ENCODE results near the gene RILPL2. TPM values are rescaled to one million over a fixed set of nuclear protein-coding genes. Genes with fewer than 3 reads are reported as not detected.

The RILPL2 gene
- polyA plus RNA-seq, 3 donors = 19.3 to 25.1 (median 21.0) TPM

DNA sequence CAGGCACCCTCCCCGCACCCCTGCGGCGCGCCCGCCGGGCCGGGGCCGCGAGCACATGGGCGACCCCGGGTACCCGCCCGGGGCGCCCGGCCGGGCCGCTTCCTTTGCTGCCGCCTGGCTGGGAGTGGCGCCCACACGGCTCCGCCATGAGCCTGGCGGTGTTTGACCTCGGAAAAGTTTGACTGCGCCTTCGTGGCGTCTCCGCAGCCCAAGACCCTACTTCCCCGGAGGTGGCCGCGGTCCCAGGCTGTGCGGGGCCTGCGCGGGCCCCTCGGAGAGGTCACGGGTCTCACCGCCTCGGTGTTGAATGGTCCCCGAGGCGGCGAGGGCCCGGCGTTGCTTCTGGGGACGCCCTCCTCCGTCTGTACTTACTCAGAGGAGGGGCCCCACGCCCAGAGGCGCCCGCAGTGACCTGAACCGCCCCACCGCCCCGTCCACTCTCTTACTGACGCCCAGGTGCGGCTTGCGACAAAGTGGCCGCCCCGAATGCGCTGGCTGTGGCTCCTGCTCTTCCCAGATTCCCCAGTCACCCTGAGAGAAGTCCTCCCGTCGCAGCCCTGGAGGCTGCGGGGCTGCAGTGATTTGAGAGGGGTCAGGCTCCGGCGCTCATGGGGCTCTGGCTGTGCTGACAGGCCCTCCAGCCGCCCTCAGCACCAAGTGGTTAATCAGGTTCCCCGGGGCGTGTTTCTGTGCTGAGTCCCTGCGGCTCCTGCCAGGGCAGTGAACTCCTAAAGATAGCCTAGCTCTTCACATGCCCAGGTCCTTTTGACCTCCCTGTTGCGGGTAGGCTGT, 46.7 kb downstream of the RILPL2 start:
- no peak for DNase-seq
- Histone ChIP-seq H3K4me2 (replicated peaks; ENCODE audit: extremely low read depth, low read length, poor library complexity, severe bottlenecking) (peak overlapping the region; percentile 91), H3K9ac (ENCODE audit: insufficient read depth, low read length, poor library complexity, severe bottlenecking) (peak overlapping the region; percentile 64), H3K36me3 (replicated peaks in 1 of 2; ENCODE audit: control insufficient read depth in 1 of 2, insufficient read depth in 2 of 2, low read length in 2 of 2) (peaks cover 10 to 21% of the 10 kb centered on the region in 2 donors), H4K20me1 (ENCODE audit: insufficient read depth, low read length) (peaks cover 45% of the 10 kb centered on the region), H3K27me3 (ENCODE audit: control insufficient read depth in 2 of 2, insufficient read depth in 2 of 2, low read length in 2 of 2) (no peaks in the 10 kb centered on the region), H3K27ac (ENCODE audit: low read depth in 1 of 2, low read length in 2 of 2) (peak overlapping the region; percentile 0 to 41), H3K79me2 (ENCODE audit: insufficient read depth, low read length) (peaks cover 80% of the 10 kb centered on the region), H3K9me3 (replicated peaks in 1 of 2; ENCODE audit: control insufficient read depth in 1 of 2, insufficient read depth in 1 of 2, low read length in 2 of 2) (no peaks in the 10 kb centered on the region), H3K4me1 (ENCODE audit: control insufficient read depth in 1 of 2, insufficient read depth in 2 of 2, low read length in 2 of 2) (peaks cover 45 to 54% of the 10 kb centered on the region in 2 donors), H3K4me3 (replicated peaks in 1 of 3; ENCODE audit: low read depth in 2 of 3, low read length in 3 of 3) (peak overlapping the region; percentile 56 to 78 (median 59)), H2AFZ (ENCODE audit: insufficient read depth, low read depth, low read length, poor library complexity, severe bottlenecking) (peak overlapping the region; percentile 73)
- intact Hi-C loops (cut with micrococcal nuclease) = loop anchor here (5.0 kb wide), 2 partner anchors 37 to 43 kb away; no protein-coding TSS in a partner anchor
- Mint-ChIP-seq H3K4me3 (peak overlapping the region; percentile 91 to 93), H3K4me1 (peaks cover 51% of the 10 kb centered on the region), H3K9me3 (no peaks in the 10 kb centered on the region), H3K27ac (peak overlapping the region in 6 of 7 donors; percentile 78 to 89 (median 86)), H3K36me3 (peaks cover 13 to 18% of the 10 kb centered on the region in 2 donors), H3K27me3 (ENCODE audit: low read depth in 3 of 3) (peaks cover 0 to 6% (median 0%) of the 10 kb centered on the region in 3 donors)
- TF ChIP-seq, protein P1, sequence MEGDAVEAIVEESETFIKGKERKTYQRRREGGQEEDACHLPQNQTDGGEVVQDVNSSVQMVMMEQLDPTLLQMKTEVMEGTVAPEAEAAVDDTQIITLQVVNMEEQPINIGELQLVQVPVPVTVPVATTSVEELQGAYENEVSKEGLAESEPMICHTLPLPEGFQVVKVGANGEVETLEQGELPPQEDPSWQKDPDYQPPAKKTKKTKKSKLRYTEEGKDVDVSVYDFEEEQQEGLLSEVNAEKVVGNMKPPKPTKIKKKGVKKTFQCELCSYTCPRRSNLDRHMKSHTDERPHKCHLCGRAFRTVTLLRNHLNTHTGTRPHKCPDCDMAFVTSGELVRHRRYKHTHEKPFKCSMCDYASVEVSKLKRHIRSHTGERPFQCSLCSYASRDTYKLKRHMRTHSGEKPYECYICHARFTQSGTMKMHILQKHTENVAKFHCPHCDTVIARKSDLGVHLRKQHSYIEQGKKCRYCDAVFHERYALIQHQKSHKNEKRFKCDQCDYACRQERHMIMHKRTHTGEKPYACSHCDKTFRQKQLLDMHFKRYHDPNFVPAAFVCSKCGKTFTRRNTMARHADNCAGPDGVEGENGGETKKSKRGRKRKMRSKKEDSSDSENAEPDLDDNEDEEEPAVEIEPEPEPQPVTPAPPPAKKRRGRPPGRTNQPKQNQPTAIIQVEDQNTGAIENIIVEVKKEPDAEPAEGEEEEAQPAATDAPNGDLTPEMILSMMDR (IDR thresholded peaks at IDR 0.05) = no peak
- 6% methylated on average over 62 of the region's 66 CpGs for WGBS (ENCODE audit: insufficient coverage)

DNA sequence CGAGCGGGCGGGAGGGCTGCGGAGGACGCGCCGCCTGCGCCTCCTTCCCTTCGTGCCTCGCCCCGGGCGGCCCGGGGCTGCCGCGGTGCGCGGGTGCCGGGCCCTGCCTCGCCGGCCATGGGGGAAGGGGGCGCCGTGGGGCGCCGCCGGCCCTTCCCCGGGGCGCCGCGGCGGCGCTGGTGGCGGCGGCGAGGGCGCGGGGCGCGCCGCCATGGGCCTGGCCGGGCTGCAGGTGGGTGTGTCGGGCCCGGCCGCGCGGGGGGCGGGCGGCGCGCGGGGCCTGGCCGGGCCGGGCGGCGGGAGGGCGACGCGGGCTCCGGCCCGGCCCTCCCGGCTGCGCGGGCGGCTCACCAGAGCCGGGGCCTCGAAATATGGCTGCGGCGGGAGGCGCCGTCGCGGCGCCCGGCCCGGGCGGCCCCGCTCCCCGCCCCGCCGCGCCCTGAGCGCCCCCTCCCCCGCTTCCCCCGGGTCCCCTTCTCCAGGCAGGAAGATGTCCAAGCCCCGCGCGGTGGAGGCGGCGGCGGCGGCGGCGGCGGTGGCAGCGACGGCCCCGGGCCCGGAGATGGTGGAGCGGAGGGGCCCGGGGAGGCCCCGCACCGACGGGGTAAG, 47.4 kb downstream of the RILPL2 start:
- H3K9me3 ChIP-seq (replicated peaks in 1 of 2; ENCODE audit: control insufficient read depth in 1 of 2, insufficient read depth in 1 of 2, low read length in 2 of 2) = no peaks in the 10 kb centered on the region
- H4K20me1 ChIP-seq (ENCODE audit: insufficient read depth, low read length) = peaks cover 40% of the 10 kb centered on the region
- Mint-ChIP-seq H3K27me3 (ENCODE audit: low read depth in 3 of 3) (peaks cover 0 to 6% (median 0%) of the 10 kb centered on the region in 3 donors), H3K27ac (no peak overlapping the region), H3K9me3 (no peaks in the 10 kb centered on the region), H3K36me3 (peaks cover 8 to 13% of the 10 kb centered on the region in 2 donors), H3K4me3 (no peak overlapping the region), H3K4me1 (peaks cover 55% of the 10 kb centered on the region)
- no peak overlapping the region for H3K27ac ChIP-seq (ENCODE audit: low read depth in 1 of 2, low read length in 2 of 2)
- H3K36me3 ChIP-seq (replicated peaks in 1 of 2; ENCODE audit: control insufficient read depth in 1 of 2, insufficient read depth in 2 of 2, low read length in 2 of 2) = peaks cover 4 to 14% of the 10 kb centered on the region in 2 donors
- peak overlapping the region; percentile 91 for H3K4me2 ChIP-seq (replicated peaks; ENCODE audit: extremely low read depth, low read length, poor library complexity, severe bottlenecking)
- H3K9ac ChIP-seq (ENCODE audit: insufficient read depth, low read length, poor library complexity, severe bottlenecking) = peak overlapping the region; percentile 64
- intact Hi-C loops (cut with micrococcal nuclease) = loop anchor here (5.0 kb wide), 1 partner anchor 43 kb away; no protein-coding TSS in a partner anchor
- H3K4me1 ChIP-seq (ENCODE audit: control insufficient read depth in 1 of 2, insufficient read depth in 2 of 2, low read length in 2 of 2) = peaks cover 51 to 61% of the 10 kb centered on the region in 2 donors
- no peaks in the 10 kb centered on the region for H3K27me3 ChIP-seq (ENCODE audit: control insufficient read depth in 2 of 2, insufficient read depth in 2 of 2, low read length in 2 of 2)
- H2AFZ ChIP-seq (ENCODE audit: insufficient read depth, low read depth, low read length, poor library complexity, severe bottlenecking) = peak overlapping the region; percentile 73
- WGBS (ENCODE audit: insufficient coverage) = under 1% methylated on average over 72 of the region's 102 CpGs
- DNase-seq = no peak
- peak overlapping the region in 1 of 3 experiments; percentile 78 for H3K4me3 ChIP-seq (replicated peaks in 1 of 3; ENCODE audit: low read depth in 2 of 3, low read length in 3 of 3)
- TF ChIP-seq, protein P1 (IDR thresholded peaks at IDR 0.05) = no peak
- H3K79me2 ChIP-seq (ENCODE audit: insufficient read depth, low read length) = peaks cover 80% of the 10 kb centered on the region

All from CD14-positive monocyte (primary cell).